GM12801 (cell line): ENCODE data around the gene TMEM115.

Experiments used
- CTCF ChIP-seq: IDR thresholded peaks from one replicate; pipeline ENCODE4 v1.5.1; 2011; ENCODE audit warnings: control low read depth; ENCODE audit not compliant: insufficient read length; ENCODE audit errors: extremely low read depth

Gene TMEM115

GRCh38 chr3:50340448-50341329 lies 18.6 kb downstream of the TMEM115 start, which contains the start of gene RASSF1:
TSS of gene RASSF1 (minus strand) at chr3:50340836. CDS start at chr3:50340805, 31 bp downstream.
- TF ChIP-seq CTCF, result no peak

- TF ChIP-seq CTCF, result no peak
Measured at GRCh38 chr3:50340147-50340447, 19.2 kb downstream of the TMEM115 start.

GRCh38 chr3:50339485-50340146 lies 19.7 kb downstream of the TMEM115 start:
- no peak for TF ChIP-seq CTCF

GRCh38 chr3:50338965-50339364 lies 20.4 kb downstream of the TMEM115 start:
- no peak for TF ChIP-seq CTCF

- TF ChIP-seq CTCF, result no peak
Measured at GRCh38 chr3:50337175-50337861, 22.0 kb downstream of the TMEM115 start.

- no peak for TF ChIP-seq CTCF
Measured at GRCh38 chr3:50336452-50337174, 22.7 kb downstream of the TMEM115 start.
